NCI-H748 (cell line): ENCODE results near the gene OR7A10.
"Not testable (repeated sequence)": the region's sequence is repeated elsewhere in the genome, so short reads cannot be mapped to it uniquely, and the experiment has no call there.

Experiments
- DNase-seq: peaks from one replicate; lab custom pipeline; 2025; ENCODE audit not compliant: unreplicated experiment; lab: John Stamatoyannopoulos, UW

The OR7A10 gene

GRCh38 chr19:14795078-14795721 is 53.5 kb downstream of the OR7A10 start:
- no peak for DNase-seq

- not testable (repeated sequence) for DNase-seq
Measured at GRCh38 chr19:14792250-14792649, 56.5 kb downstream of the OR7A10 start.
